OCI-LY1 (cell line): ENCODE data around the gene JPT1.

ENCODE experiments used
- EZH2 ChIP-seq: fragments of 200-600 bp; sonication (generic), shearing (Covaris generic); IDR thresholded peaks from 2 replicates; pipeline ENCODE4 v1.8.0; 2017; ENCODE audit warnings: borderline replicate concordance, mixed run types, mild to moderate bottlenecking, antibody characterized with exemption, low read length, moderate library complexity, mixed read lengths
- TF ChIP-seq, protein P1 (sequence below): fragments of 200-600 bp; sonication (generic), shearing (Covaris generic); IDR thresholded peaks from 2 replicates; pipeline ENCODE4 v1.5.1; 2017; ENCODE audit warnings: mild to moderate bottlenecking, antibody characterized with exemption, low read length, moderate library complexity, mixed read lengths

DNA sequence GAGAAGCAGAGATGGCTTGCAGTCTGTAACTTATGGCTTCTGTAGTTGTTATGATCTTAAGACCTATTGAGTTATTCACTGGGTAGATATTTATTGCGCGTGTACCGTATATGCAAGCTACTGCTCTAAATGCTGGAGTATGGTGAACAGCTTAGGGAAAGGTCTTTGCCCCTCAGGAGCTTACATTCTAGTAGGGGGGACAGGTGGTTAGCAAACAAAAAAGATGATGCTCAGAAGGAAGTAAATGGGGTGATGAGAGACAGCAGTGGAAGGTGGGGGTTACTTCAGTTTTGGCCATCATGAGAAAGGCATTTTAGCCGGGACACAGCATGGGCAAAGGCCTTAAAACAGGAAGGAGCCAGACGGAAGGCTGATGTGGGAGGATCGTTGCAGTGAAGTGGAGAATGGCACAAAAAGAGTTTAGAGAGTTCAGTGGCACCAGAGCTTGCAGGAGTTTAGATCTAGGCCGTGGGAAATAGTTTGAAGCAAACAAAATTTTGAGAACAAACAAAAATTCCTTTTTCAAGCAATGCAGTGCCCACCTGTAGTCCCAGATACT is 42.5 kb downstream of the JPT1 start:
- TF ChIP-seq, protein P1, sequence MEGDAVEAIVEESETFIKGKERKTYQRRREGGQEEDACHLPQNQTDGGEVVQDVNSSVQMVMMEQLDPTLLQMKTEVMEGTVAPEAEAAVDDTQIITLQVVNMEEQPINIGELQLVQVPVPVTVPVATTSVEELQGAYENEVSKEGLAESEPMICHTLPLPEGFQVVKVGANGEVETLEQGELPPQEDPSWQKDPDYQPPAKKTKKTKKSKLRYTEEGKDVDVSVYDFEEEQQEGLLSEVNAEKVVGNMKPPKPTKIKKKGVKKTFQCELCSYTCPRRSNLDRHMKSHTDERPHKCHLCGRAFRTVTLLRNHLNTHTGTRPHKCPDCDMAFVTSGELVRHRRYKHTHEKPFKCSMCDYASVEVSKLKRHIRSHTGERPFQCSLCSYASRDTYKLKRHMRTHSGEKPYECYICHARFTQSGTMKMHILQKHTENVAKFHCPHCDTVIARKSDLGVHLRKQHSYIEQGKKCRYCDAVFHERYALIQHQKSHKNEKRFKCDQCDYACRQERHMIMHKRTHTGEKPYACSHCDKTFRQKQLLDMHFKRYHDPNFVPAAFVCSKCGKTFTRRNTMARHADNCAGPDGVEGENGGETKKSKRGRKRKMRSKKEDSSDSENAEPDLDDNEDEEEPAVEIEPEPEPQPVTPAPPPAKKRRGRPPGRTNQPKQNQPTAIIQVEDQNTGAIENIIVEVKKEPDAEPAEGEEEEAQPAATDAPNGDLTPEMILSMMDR: no peak
- TF ChIP-seq EZH2: no peak
